Stomach smooth muscle (tissue), 2 donors: ENCODE results near the gene FAM241B.

Experiments used
- H3K27ac ChIP-seq: one replicate; pipeline ENCODE4 v1.7.0; 2013; ENCODE audit warnings: mild to moderate bottlenecking, low read length, inconsistent platforms
- H3K27me3 ChIP-seq, 2 donors: one replicate each; pipeline ENCODE4 v1.7.0; 2013; ENCODE audit warnings: low read length in 2 of 2; ENCODE audit not compliant: insufficient read depth in 2 of 2, control insufficient read depth in 1 of 2
- H3K36me3 ChIP-seq, 2 donors: one replicate each; pipeline ENCODE4 v1.7.0; 2013; ENCODE audit warnings: low read length in 2 of 2; ENCODE audit not compliant: control insufficient read depth in 2 of 2, insufficient read depth in 2 of 2
- H3K4me1 ChIP-seq: one replicate; pipeline ENCODE4 v1.7.0; 2013; ENCODE audit warnings: low read length; ENCODE audit not compliant: control insufficient read depth, insufficient read depth
- H3K4me3 ChIP-seq, 2 donors: one replicate each; pipeline ENCODE4 v1.7.0; 2013; ENCODE audit warnings: low read length in 2 of 2
- H3K9ac ChIP-seq, 2 donors: one replicate each; pipeline ENCODE4 v1.7.0; 2013; ENCODE audit warnings: low read length in 2 of 2, mild to moderate bottlenecking in 1 of 2
- H3K9me3 ChIP-seq, 2 donors: one replicate each; pipeline ENCODE4 v1.7.0; 2013; ENCODE audit warnings: low read length in 2 of 2; ENCODE audit not compliant: control insufficient read depth in 2 of 2
- donor health status: healthy.
- donor health status: Pancreatic carcinoma.

The FAM241B gene

GRCh38 chr10:69674786-69675185 is 44.7 kb downstream of the FAM241B start:
- peaks cover 2 to 13% of the 10 kb centered on the region in 2 donors for H3K27me3 ChIP-seq
- H3K27ac ChIP-seq, result no peak overlapping the region
- no peaks in the 10 kb centered on the region for H3K36me3 ChIP-seq
- no peaks in the 10 kb centered on the region for H3K9me3 ChIP-seq
- H3K9ac ChIP-seq, result no peak overlapping the region
- no peak overlapping the region for H3K4me3 ChIP-seq
- H3K4me1 ChIP-seq, result no peaks in the 10 kb centered on the region

- Histone ChIP-seq H3K9me3 (no peaks in the 10 kb centered on the region), H3K9ac (no peak overlapping the region), H3K4me1 (no peaks in the 10 kb centered on the region), H3K27me3 (peaks cover 0 to 16% of the 10 kb centered on the region in 2 donors), H3K27ac (no peak overlapping the region), H3K4me3 (no peak overlapping the region), H3K36me3 (no peaks in the 10 kb centered on the region)
Observed at GRCh38 chr10:69676301-69676700, 46.3 kb downstream of the FAM241B start.

- no peak overlapping the region for H3K27ac ChIP-seq
- H3K27me3 ChIP-seq, result peaks cover 0 to 16% of the 10 kb centered on the region in 2 donors
- no peak overlapping the region for H3K4me3 ChIP-seq
- no peaks in the 10 kb centered on the region for H3K4me1 ChIP-seq
- H3K36me3 ChIP-seq, result no peaks in the 10 kb centered on the region
- no peak overlapping the region for H3K9ac ChIP-seq
- H3K9me3 ChIP-seq, result no peaks in the 10 kb centered on the region
Observed at GRCh38 chr10:69677985-69678654, 48.1 kb downstream of the FAM241B start.

DNA sequence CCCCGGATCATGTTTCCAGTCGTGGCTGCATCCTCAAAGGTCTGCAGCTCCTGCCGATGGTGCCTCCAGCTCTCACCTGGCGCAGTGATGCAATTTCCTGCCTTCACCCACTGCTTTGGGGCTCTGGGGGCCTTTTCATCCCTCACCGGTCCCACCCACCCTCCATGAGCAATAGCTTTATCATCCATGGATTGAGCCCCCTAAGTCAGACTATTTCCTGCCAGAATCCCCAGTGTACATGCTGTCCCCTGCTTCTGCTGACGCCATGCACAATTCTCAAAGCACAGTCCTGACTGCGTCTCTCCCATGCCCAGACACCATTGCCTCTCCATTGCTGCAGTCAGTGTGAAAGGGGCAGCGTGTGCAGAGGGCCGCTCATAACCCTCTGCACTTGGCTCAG is 49.7 kb downstream of the FAM241B start:
- H3K9me3 ChIP-seq, result no peaks in the 10 kb centered on the region
- no peak overlapping the region for H3K9ac ChIP-seq
- H3K27ac ChIP-seq, result no peak overlapping the region
- H3K4me3 ChIP-seq, result no peak overlapping the region
- H3K27me3 ChIP-seq, result peaks cover 0 to 19% of the 10 kb centered on the region in 2 donors
- H3K4me1 ChIP-seq, result peaks cover 5% of the 10 kb centered on the region
- H3K36me3 ChIP-seq, result no peaks in the 10 kb centered on the region

- Histone ChIP-seq H3K27ac (no peak overlapping the region), H3K36me3 (no peaks in the 10 kb centered on the region), H3K9ac (no peak overlapping the region), H3K9me3 (no peaks in the 10 kb centered on the region), H3K27me3 (peaks cover 0 to 19% of the 10 kb centered on the region in 2 donors), H3K4me3 (no peak overlapping the region), H3K4me1 (peaks cover 5% of the 10 kb centered on the region)
Observed at GRCh38 chr10:69680610-69681009, 50.6 kb downstream of the FAM241B start.

- Histone ChIP-seq H3K36me3 (no peaks in the 10 kb centered on the region), H3K9me3 (no peaks in the 10 kb centered on the region), H3K4me3 (no peak overlapping the region), H3K4me1 (peaks cover 7% of the 10 kb centered on the region), H3K27me3 (peaks cover 0 to 18% of the 10 kb centered on the region in 2 donors), H3K27ac (no peak overlapping the region), H3K9ac (no peak overlapping the region)
Observed at GRCh38 chr10:69681436-69681835, 51.4 kb downstream of the FAM241B start.

DNA sequence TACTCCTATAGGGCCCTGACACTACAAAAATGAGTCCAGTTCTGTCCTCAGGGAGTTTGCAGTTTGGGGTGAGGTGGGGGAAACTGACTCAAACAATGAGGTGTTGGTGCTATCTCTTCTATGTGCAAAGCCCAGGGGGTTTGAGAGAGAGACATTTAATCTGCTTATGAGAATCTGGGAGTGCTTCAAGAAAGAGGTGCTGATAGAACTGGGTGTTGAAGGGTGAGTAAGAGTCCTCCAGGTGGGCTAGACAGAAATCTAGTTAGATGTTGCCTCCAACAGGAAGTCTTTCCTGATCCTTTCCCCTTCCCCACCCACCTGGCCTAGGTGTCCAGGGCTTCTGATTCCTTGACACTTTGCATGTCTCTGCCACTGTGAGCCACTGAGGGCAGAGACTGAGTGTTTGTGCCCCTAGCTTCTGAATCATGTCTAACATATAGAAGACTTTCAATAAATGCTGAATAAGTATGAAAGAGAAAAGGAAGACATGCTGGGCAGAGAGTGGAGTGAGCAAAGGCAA is 53.0 kb downstream of the FAM241B start:
- no peaks in the 10 kb centered on the region for H3K36me3 ChIP-seq
- no peak overlapping the region for H3K27ac ChIP-seq
- peaks cover 7% of the 10 kb centered on the region for H3K4me1 ChIP-seq
- H3K4me3 ChIP-seq, result no peak overlapping the region
- no peaks in the 10 kb centered on the region for H3K9me3 ChIP-seq
- H3K27me3 ChIP-seq, result peaks cover 3 to 7% of the 10 kb centered on the region in 2 donors
- H3K9ac ChIP-seq, result no peak overlapping the region
